HG03159 (cell line): ENCODE results near the gene MAML3.
A peak's percentile ranks its signal among the peaks of the same experiment; 100 is the strongest.

Source experiments
- ATAC-seq: cut with Tn5 transposase; IDR thresholded peaks from one replicate; pipeline ENCODE4 v1.9.1; 2021; ENCODE audit warnings: mild to moderate bottlenecking, moderate library complexity; ENCODE audit not compliant: unreplicated experiment

The MAML3 gene

DNA sequence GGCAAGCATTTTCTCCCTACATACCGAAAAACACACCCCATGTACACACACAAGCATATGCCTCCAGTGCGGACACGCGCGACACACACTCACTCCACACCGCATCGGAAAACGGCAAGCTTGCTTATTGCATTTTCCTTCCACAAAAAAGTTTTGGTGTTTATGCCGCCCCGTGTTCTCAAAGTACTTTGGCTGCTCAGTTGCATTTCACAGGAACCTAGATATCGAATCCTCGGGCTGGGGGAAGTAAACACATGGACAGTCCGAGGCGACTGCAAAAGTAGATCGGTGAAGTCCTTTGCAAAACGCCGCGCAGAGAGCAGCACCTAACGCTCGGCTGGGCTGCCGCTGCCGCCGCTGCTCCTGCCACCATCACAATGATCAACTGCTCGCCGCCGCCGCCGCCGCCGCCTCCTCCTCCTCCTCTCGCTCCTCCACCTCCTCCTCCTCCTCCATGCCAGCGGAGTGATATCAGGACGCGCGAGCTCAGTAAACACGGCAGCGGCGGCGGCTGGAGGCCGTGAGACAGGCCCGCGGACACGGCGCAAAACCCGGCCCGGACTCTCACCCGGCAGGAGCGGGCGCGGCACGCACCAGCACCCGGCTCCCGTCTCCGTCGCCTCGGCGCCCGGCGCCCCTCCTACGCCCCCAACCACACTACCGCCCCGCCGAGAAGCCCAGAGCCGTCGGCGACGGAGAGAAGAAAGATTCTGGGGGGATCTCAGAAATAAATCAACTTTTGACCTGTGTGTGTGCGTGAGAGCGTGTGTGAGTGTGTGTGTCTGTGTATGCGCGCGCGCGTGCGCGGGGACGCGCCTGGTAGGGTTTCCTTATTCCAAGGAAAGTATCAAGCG, at the start of gene MAML3:
Gene MAML3 (minus strand): TSS at position 467 of the 854 bp plus-strand sequence. CDS start 857 bp downstream, outside the sequence.
- peak; percentile 51 for ATAC-seq

DNA sequence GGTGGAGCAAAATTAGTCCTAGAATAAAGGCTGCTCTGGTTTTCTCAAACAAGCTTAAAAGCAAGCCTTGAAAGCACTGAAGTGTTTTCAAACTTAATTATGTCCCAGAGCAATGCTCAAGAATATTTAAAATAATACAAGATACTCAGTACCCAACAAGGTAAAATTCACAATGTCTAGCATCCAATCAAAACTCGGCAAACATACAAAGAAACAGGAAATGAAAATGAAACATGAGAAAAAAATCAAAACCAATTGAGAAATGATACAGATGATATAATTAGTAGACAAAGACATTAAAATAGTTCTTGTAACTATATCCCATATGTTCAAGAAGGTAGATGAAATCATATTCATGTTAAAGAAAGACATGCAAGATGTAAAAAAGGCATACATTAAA, 45.0 kb upstream of the MAML3 start:
- no peak for ATAC-seq

DNA sequence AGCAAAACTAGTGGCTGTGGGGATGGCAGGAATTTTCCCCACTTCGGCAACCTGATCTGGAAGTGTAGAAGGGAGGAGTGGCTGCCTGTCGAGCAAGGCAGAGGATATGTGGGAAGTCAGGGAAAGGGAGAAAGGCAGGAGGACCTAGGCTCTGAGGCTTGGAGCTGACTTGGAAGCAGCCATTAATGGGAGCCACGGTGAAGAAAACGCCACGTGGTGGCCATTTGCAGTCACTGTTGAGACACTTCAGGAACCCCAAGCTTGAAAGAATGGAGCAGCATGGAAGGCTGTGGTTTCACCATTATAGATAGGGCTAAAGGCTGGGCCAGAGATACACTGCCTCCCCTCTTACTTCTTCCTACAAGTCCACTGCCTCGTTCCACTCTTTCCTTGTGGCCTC, 41.8 kb upstream of the MAML3 start:
- no peak for ATAC-seq

DNA sequence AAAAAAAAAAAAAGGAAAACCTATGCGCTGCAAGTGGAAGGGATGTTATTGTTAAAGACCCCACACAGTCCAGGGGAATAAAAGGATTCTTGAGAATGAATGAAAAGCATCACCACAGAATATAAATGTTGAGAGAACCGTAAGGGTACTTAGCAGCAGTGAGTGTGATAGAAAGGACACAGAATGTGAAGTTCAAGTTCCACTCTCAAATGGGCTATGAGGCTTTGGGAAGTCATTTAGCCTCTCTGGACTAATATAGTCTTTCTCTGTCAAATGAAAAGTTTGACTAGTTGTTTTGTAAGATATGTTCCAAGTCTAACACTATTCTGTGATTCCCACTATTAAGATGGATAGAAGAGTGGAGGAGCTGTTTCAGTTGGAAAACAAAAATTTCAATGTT, 35.8 kb upstream of the MAML3 start:
- ATAC-seq: no peak

DNA sequence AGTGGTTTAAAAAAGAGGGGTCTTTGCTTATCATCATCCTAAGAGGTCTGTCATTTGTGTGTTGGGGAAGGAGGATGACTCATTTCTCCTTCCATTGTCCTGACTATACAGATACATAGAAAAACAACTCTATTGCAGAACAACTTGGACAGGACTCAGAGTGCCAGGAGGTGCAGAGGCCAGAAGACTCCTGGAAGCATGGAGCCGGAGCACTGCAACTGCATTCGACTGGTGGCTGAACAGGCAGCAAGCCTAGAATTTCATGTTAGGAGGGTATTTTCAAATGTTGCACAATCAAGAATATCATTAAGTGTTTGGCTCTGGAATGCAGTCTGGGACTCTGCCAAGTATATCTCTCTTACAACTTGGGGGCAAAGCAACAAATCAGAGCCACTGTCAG, 35.0 kb upstream of the MAML3 start:
- ATAC-seq: no peak

DNA sequence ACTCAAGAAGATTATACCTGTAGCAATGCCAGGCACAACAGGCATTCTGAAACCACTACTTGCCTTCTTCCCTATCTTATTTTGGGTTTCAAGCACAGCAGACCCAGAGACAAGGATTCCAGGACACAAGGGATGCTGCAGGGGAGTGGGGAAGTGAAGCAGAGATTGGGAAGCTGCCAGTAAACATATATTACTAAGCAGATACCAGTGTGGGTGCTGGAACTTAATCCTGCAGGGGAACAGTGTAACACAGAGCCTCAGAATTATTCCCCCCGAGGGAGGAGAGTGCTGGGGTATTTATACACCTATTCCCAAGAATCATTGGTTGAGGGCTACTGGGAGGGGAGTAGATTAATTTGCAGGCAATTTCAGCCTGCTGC, 33.3 kb upstream of the MAML3 start:
- no peak for ATAC-seq

DNA sequence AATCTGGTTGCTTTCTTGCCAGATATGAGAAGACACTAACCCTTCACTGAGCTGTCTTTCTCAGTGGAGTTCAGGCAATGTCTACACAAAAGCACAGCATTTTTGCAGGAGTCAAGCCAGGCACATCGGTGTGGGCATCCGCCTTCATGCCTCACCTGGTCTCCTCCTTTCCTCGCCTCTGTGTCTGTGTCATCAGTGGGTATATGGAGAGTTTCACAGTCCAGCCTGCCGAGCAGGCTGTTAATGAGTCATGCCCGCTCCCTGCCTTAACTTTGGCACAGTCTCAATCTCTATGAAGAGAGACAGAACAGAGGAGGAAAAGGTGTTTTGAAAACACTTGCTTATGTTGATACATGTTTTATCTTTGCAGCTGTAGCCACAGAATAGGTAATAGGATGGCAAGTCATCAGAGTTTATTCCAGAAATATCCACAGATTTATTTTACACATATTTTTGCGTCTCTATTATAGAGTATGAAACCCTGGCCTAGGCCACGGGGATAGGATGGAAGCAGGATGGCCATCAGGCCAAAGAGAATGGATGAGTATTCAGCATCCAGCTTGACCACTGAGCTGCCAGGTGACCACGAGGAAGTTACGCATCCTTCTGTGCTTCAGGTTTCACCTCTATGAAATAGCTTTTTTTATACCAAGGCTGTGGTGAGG, 32.8 kb upstream of the MAML3 start:
- no peak for ATAC-seq

DNA sequence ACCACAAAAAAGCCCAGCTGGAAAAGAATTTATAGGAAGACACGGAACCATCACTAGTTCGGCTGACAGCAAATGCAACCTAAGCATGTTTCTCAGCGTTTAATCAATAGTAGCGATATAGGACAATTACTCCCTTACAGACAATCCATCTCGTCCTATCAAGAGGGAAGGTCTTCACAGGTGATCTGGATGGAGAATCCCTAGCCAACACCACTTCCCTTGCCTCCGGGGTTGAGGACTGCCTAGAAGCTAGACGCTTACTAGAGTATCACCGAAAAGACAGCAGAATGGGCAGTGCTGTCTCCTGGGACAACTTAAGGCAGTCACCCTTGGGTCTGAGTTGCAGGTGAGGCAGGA, 32.1 kb upstream of the MAML3 start:
- ATAC-seq: no peak

DNA sequence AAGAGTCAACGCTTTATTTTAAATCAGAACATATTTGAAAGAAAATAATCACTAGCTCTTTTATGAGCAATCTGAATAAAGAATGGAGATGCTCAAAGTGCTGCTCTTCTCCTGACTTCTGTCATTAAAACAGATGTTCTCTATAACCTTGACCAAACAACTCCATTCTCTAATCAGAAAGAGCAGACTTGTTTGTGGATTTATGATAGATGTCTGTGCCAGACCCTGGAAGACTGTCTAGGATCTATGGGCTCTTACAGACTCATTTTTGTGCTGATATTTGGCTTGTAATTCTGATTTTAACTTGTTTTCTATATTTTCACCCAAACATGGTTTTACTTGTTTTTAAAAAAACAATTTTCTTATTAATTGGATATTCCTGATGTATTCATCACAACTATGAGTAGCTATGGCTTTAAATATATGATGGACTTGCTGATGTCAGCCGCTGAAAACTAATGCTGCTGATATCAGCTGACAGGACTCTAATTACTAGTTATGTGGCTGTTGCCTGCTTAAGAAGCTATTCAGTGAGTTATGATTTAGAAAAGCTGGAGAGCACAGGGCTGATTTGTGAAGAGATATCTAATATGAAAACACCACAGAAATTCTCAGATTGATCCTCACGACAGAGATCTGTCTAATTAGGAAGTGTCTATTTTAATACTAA, 31.6 kb upstream of the MAML3 start:
- no peak for ATAC-seq

DNA sequence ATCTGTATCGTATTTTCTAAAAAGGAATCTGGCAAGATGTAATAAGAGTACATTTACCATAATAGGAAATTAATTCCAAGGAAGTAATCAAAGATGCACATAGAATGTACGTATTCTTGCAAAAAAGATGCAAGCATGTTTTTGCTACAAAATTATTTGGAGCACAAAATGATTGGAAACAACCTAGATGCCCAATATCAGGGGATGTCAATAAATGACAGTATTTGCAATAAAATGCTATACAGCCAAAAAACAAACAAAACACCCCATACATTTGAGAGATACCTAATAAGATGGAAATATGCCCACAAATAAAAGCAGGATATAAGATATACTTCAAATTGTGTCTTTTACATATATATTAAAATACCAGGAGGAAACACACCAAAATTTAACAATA, 29.3 kb upstream of the MAML3 start:
- no peak for ATAC-seq

DNA sequence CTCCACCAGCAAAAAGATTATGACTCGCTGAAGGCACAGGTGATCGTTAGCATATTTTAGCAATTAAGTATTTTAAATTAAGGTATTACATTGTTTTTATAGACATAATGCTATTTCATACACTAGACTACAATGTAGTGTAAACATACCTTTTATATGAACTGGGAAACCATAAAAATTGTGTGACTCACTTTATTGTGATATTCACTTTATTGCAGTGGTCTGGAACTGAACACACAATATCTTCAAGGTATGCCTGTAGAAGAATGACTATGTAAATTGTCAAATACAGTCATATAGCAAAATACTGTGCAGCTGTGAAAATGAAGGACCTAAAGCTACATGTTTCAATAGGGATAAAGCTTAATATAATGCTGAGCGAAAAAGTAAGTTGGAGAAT, 26.6 kb upstream of the MAML3 start:
- no peak for ATAC-seq

DNA sequence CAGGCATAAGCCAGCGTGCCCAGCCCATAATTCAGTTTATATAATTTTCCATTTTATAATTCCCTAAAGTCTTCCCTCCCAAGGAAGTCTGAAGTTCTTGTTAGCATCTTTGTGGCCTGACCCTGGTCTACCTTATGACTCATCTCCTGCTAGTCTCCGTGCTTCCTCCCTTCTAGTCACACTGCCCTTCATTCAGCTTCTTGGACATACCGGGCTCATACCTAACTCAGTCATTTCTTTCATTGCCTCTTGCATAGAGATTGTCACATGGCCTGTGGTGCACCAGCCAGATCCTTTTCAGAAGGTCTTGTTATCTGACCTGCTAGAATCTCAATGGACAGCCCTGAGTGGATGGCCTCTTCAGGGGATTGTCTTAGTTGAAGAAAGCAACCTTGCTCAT, 22.8 kb upstream of the MAML3 start:
- ATAC-seq: no peak

DNA sequence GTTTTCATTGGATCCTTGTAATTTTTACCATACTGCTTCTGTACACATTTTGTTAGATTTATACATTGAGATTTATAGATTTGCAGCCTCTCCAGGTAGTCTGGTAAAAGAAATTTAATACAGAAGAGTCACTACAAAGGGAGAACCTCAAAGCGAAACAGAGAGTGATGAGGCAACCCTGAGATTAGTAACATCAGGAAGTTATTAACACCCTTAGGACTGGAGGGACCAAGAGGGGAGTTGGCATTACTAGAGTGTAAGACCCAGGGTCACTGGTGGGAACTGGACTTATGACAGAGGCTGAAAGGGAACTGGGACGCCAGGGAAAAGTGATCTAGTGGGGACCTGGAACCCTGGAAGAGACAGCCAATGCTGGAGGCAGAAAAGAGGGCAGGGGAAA, 20.6 kb upstream of the MAML3 start:
- no peak for ATAC-seq

DNA sequence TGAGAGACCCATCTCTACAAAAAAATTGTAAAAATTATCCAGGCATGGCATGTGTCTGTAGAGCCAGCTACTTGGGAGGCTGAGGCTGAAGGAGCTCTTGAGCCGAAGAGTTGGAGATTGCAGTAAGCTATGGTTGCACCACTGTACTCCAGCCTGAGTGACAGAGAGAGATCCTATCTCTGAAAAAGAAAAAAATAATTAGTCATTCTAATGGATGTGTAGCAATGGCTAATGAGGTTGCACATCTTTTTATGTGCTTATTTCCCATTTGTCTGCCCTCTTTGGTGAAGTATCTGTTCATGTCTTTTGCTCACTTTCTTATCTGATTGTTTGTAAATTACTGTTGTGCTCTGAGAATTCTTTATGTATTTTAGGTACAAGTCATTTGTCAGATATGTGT, 19.0 kb upstream of the MAML3 start:
- ATAC-seq: no peak

DNA sequence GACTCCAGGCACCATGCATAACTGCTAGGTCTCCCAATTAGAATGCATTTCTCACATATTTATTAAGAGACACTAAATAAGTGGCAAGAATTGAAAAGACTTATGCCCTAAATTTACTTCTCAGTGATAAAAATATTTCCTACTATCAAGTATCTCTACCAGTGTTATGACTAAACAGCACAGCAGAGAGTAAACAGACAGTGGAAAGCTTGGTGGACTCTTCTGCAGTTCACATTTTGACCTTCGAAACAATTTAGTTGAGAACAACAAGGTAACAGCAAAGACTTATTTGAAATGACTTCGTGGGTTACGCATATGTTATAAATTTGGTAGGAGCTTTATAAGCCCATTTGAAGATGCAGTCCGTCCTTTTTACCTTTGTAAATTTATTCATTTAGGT, 16.3 kb upstream of the MAML3 start:
- no peak for ATAC-seq

DNA sequence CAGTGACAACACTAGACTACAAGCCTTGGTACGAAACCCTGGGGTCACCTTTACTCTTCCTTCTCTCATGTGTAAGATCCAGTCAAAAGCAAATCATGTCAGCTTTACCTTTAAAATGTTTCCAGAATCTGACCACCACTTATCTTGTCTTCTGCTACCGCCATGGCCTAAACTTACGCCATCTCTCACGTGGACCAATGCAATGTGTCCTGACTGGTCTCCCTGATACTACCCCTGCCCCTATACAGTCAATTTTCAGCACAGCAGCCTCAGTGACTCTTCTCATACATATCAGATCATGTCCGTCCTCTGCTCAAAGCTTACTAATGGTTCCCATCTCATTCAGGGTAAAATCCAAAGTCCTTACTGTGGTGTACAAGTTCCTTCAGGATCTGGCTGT, 15.0 kb upstream of the MAML3 start:
- ATAC-seq: no peak

DNA sequence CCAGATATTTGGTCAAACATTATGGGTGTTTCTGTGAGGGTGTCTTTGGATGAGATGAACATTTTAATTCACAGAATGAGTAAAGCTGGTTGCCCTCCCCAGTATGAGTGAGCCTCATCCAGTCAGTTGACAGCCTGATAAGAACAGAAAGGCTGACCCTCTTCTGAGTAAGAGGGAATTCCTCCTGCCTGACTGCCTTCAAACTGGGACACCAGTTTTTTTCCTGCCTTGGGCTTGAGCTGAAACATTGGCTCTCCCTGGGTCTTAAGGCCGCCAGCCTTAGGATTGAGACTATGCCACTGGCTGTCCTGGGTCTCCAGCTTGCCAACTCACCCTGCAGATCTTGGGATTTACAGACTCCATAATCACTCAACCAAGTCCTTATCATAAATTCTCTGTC, 14.5 kb upstream of the MAML3 start:
- ATAC-seq: no peak

DNA sequence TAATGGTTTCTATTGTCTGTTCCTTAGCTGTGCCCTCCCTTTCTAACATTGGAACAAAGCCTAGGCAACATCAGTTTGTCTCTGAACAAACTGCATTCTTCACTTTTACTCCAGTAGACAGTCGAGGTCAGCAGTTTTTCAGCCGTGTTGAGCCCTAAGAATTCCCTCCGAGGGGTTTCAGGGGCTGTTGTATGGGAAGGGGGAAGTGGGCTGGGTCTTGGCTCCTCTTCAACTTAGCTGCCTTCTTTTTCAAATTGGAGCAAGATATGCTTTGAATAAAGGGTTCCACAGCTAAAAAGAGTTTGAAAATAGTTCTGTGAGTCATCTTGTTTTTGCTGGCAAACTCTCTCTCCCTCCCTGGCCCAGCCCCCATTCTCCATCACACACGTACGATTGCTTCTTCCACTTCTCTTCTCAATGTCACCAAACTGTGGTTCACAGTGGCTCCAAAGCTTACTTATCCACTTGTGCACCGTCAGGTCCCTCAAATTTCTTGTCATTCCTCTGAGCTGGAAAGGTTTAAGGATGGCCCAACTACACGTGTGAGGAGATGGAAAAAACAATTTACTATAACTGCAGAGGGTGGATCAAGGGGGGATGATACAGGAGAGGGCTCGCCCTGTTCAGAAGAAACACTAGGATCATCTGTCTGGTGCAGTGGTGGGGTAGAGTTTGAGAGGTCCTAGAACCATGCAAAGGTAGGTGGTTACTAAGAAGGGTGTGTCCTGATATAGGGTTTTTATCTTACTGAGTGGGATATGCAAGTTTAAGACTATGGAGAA, 9.2 kb upstream of the MAML3 start:
- ATAC-seq: no peak

DNA sequence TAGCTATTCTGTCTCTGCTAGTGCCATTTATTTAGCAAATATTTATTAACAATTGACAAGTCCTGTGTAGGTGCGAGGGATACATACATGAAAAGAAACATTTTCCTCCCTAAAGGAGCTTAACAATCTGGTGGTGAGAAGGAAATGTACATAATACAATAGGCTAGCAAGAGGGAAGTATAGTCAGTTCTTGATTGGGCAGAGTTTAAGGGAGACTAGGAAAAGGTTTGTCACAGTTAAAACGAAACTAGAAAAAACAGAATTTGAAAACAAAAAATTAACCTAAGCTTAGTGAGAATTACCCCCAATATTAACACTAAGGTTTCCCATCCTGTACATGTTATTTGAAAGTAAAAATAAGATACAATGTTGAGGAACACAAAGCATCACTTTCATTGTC, 8.6 kb upstream of the MAML3 start:
- no peak for ATAC-seq

DNA sequence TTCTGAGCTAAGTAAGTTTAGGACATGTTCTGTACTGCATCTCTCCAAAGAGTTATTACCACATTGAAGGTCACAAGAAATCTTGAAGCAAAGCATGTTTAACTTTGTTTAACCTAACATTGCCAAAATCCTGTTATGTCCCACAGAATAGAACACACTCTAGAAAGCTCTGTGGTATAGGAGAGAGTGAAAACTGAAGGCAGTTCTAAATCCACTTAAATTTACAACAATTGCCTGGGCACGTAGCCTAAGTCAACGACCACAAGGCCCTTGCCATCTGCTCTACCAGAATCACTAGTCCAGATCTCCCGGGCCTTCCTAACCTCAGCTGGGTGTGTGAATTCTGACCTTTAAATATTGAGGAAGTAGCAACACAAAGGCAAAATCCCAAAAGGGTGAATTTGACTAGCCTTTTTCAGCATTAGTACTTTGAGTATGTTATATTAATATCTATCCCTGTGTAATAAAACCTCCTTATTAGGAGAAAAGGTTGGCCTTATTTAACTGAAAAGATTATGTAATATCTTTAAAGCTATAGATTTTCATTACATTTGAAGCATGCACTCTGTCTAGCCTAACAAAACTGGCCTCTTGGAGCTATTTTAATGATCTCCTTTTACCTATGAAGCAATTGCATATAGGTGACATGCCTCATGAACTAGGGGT, 4.5 kb upstream of the MAML3 start:
- no peak for ATAC-seq

DNA sequence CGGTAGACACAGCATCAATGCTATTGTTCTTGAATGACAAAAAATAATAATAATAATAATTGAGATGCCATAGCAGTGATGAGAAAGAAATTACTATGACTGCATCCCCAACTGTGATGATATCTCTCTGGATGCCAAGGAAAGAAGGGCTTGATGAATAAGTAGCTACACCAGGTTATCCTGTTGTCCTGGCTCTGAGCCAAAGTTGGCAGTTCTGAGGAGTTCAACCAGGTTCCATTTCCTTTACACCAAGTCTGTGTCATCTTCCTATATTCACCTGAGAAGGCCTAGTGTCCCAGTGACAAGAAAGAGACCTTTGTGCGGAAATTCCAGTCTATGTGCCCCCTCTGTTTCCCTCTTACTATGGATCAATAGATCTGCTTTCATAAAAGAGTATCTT, 3.4 kb upstream of the MAML3 start:
- no peak for ATAC-seq
